ENCODE results near the gene OR4D1.

DNA sequence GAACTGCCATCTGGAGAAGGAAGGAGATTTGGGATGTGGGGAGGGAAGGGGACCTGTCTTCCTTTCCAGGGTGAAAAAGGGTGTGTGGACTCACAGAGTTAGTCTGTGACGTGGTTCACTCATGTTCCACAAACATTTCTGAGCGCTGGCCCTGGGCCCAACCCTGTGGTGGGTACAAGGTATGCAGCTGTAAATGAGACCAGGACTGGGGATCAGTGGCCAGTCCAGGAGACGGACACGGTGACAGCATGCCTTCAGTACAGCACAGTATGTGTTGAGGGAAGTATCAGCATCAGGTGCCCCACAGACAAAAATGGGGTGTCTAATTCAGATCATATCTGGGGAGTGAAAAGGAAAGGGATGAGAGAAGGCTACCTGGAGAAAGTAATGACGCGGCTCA lies 38.9 kb downstream of the OR4D1 start:
- TF ChIP-seq, protein P1, sequence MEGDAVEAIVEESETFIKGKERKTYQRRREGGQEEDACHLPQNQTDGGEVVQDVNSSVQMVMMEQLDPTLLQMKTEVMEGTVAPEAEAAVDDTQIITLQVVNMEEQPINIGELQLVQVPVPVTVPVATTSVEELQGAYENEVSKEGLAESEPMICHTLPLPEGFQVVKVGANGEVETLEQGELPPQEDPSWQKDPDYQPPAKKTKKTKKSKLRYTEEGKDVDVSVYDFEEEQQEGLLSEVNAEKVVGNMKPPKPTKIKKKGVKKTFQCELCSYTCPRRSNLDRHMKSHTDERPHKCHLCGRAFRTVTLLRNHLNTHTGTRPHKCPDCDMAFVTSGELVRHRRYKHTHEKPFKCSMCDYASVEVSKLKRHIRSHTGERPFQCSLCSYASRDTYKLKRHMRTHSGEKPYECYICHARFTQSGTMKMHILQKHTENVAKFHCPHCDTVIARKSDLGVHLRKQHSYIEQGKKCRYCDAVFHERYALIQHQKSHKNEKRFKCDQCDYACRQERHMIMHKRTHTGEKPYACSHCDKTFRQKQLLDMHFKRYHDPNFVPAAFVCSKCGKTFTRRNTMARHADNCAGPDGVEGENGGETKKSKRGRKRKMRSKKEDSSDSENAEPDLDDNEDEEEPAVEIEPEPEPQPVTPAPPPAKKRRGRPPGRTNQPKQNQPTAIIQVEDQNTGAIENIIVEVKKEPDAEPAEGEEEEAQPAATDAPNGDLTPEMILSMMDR (IDR thresholded peaks at IDR 0.05; ENCODE audit: insufficient read depth, low read depth, low read length): no peak
- TF ChIP-seq EZH2 (IDR thresholded peaks at IDR 0.05; ENCODE audit: insufficient read depth, low read length): no peak
